HuH-7.5 (cell line): ENCODE data around the gene CXXC1.
"Not testable (repeated sequence)": the region's sequence is repeated elsewhere in the genome, so short reads cannot be mapped to it uniquely, and the experiment has no call there.

Source experiments
- DNase-seq: peaks from one replicate; pipeline ENCODE4 v3.0.0; 2011; ENCODE audit warnings: low spot score

Gene CXXC1

DNA sequence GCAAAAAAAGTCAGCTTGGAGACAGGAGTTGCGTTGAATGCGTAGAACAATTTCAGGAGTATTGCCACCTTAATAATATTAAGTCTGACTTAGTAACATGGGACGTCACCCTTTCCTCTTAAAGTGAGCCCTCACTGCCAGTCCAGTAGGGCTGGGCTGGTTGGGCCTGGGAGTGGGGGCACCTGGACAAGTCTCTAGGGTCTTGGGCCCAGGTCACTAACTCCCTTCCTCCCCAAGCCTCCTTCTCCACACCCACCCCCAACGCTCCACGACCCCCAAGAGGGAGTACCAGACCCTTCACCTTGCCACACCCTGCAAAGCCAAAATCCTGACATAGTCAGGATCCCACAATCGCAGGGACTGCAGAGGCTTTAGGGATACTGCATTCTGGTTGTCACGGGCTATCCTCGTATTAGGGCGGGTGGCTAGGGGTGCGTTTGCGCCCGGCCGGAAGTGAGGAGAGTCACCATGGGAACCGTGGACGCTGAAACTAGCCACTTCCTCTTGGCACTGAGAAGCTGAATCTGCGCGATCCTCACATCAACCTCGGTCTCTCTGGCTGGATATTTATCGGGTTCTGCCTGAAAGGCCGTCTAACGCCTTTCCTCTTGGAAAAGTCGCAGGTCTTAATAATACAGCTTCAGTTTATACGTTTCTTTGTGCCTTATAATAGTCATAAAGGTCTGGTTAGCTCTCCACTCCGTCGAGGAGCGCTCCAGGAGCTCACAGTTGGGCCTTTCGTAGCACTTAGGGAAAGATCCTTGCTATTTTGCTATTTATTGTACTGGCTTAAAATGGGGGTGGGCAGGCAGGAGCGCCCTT lies 10.3 kb upstream of the CXXC1 start:
- peak; percentile 70 for DNase-seq

DNA sequence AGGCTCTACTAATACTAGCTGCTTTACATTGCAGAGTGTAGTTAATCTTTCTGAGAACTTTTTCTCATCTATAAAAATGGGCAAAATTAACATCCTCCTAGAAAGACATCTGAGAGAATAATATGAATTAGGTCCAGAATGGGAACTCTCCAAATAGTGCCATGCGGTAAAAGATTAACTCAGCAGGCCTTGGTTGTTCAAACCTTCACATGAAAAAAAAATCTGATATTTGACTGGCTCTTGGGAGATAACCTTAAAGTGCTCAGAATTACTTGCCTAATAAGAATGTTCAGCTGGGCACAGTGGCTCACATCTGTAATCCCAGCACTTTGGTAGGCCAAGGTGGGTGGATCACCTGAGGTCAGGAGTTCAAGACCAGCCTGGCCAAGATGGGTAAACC lies 5.5 kb upstream of the CXXC1 start:
- DNase-seq, result no peak

DNA sequence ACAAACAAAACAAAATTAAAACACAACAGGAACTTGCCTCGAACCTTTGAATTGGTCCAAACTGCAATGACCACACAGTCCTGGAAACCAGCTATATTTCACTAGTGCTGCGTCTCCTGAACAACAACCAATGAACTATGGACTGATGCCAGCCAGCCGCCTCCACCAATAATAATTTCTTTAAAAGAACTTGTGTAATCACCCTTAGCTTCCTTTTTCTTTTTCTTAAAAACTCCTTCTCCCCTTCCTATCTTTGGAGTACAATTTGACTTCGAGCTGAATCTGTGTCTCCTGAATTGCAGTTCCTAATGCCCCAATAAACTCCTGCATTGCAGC lies 1.6 kb upstream of the CXXC1 start:
- DNase-seq, result no peak

DNA sequence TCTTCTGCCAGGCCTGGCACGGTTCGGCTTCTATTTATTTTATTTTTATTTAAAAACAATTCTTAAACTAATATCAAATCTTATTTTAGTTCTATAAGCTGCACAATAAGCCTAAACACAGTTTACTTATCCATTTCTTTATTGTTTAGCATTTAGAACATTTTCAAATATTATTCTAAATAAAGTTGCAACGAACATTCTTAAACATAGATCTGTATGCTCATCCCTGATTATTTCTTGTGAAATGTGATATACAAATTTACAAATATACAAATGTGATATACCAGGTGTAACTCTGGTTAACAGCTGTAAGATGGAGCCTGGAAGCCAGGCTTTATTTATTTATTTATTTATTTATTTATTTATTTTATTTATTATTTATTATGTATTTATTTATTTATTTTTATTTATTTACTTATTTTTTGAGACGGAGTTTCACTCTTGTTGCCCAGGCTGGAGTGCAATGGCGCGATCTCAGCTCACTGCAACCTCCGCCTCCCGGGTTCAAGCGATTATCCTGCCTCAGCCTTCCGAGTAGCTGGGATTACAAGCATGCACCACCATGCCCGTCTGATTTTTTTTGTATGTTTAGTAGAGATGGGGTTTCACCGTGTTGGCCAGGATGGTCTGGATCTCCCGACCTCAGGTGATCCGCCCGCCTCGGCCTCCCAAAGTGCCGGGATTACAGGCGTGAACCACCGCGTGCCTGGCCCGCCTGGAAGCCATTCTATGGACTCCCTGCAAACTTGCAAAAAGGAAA lies 1.0 kb upstream of the CXXC1 start:
- DNase-seq, result not testable (repeated sequence)

DNA sequence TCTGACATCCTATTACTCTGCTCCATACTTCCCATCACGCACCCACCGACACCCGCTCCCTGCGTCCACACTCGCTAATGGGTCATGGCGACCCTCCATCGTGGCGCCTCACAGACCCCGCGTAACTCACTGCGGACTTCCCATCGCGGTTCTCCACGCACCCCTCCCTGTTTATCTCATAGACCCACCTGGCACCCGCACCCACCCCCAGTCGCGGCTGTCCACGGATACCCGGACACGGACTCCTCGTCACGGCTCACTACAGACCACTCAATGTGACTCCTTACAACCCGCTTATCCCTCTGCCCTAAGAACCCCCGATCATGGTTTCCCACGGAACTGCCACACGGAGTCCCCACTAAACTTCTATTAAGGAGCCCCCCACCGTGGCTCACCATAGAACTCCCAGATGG lies 458 bp downstream of the CXXC1 start:
- DNase-seq, result no peak

DNA sequence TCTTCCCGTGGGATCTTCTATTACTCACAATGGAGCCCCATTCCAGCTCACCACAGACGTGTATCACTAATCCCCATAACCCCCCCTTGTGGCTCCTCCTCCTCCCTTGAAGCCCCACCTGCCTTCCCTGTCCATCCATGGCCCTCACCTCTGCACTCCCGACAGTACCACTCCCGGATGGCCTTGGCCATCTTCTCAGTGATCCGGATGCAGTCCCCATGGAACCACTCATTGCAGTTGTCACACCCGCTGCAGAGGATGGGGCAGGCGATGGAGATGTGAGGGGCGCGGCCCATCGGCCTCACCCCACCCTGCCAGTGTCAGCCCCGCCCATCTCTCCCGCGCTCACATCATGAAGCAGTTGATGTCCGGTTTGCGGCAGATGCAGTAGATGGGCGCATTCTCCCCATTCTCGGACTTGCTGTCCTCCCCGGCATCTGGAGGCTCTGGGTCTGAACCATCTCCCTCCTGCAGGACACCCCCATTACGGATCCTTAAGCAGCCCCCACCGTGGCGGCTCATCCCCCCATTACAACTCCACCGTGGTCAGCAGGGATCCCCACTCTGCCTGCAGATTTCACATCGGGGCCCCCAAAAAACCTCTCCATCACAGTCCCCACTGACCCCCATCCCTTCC lies 983 bp downstream of the CXXC1 start:
- no peak for DNase-seq

DNA sequence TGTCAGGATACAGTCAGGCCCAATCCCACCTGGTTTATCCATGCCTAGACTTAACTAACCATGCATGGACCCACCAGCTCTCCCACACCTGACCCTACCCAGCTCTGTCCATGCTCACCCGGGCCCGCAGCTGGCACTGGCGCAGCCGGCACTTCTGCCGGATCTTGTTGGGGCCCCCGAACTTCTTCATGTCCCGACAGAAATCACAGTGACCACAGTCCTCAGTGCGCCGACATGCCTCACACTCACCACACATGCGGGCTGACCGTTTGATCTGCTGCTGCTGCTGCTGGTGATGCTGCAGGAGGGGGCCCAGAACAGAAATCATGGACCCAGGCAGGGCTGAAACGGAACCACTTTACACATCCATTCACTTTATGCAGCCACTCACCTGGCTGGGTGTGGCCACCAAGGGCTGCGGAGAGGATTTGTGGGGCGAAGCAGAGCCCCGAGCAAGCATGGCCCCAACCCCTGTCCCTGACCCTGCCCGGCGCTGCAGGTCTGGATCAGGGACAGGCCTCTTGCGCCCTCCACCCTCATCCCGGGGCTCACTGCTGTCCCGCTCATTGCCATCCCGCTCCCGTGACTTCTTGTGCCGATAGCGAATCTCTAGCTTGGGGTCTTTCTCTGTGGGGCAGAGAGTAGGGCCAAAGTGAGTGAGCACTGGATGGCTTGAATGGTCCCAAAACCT lies 1.7 kb downstream of the CXXC1 start:
- no peak for DNase-seq

DNA sequence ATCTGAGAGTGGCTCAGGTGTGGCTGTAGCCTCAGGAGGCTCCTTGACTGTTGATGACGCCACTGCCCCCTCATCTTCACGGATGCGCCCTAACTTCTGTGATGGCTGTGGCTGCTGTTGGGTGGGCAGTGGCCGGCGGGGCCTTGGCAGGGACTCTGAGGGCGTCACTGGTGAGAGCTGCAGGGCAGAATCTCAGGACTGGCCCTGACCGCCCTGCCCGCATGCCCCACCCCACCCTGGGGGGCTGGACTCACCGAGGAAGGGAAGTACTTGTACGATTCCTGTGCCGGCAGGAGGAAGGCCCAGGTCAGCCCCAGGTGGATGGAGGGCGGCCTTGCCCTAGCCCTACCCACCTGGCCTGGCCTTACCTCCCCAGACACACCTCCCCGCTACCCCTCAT lies 2.4 kb downstream of the CXXC1 start:
- no peak for DNase-seq

DNA sequence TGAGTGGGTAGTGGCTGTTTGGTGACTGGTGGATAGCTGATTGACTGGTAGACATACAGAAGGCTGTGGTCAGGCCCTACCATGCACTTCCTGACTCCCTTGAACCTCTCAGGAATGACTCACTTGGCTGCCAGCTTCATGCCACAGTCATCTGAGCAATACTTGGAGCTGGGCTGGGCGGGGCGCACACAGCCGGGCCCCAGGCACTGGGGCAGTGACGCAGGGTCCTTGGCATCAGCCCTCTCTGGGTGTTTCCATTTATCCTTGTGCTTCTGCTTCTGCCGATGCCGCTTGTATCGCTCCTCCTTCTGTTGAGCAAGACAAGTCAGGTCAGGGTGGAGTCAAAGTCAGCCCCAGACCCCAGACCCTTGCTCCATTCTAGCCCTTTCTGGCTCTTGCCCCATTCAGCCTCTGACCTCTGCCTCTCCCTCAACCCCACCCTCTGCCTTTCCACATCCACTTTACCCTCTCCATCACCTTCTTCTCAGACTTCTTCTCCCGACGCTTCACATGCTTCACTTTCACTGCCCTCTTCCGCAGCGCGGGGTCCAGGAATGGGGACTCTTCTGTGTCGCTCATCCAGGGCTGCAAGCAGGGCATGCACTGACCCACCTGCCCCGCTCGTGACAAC lies 3.1 kb downstream of the CXXC1 start:
- DNase-seq, result no peak

DNA sequence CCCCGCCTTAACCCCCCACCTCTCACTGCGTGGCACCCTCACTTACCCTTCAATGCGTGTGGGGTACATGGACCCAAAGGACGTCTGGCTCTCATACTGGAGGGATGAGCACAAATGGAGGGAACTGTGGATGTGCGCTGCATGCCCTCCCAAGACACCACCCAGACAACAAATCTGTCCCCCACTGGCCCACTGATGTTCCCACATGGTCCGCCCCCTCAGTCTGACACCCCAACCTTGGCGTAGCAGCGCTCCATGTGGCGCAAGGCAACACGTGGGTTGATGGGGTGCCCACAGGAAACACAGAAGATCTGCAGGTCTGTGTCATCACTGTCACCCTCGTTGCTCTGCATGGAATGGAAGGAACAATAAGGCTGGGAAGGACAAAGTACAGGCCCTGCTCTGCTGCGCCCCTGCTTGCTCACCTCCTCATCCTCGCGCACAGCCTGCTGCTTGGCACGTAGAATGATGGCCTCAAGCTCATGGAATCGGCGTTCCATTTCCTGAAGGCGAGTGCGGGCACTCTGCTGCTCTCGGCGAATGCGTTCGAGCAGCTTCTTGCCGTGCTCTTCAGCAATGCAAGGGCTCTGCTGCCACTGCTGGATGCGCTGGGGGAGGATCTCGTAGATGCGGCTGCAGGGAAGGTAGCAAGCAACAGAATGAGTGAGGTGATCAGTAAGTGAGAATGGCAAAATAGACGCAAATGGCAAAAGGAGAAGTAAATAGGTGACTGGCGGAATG lies 3.9 kb downstream of the CXXC1 start:
- DNase-seq, result no peak

DNA sequence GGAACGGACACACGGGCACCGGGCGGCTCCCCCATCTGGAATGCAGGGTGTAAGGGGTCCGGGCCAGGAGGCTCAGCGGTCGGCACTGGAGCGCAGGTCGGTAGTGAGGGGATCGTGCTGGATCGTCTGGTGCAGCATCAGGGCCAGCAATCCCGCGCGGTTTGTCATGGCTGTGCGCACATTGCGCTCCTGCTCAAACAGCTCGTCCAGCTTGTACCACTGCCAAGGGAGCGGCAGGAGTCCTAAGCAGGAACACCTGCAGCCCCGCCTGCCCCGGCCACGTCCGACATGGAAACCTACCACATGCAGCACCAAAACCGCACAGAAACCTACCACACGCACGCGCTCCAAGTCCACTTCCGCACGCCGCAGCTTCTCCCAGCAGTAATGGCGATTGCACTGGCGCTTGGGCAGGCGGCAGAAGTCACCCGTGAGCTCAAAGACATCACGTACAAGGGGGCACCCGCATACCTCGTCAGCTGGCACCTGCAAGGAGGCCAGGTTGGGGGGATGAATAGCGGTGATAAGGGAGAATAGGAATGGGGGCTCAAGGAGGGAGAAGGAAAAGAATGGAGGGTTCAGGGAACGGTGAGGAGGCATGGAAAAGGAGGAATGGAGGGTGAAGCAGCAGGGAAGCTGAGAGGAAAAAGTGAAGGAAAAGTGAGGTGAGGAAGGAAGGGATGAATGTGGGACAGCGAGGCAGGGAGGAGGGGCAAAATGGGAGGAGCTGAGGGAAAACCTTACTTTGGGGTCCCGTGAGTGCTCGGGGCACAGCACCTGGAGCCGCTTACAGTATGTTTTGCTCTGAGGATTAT lies 4.8 kb downstream of the CXXC1 start:
- no peak for DNase-seq

DNA sequence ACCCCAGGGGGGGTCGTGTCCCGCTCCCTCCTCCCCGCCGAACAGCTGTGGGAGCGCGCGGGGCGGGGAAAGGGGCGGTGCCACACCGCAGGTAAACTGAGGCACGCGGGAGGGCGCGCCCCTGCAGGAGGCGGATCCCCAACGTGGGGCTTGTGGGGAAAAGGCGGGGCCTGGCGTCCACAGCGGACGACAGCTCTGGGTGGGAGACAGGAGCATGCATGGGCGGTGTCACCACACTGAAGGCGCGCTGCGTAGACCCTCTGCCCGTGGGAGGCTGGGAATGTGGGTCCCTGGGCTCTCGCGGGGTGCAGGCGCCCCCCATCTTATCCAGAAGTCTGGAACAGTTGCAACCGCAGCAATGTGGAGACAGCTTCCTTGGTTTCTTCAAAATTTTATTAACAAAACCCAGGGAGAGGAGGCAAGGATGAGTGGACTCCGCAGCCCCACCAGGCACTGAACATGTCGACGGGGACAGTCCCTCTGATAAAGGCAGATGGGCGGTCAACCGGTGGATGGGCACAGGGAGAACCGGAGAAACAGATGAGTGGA lies 5.4 kb downstream of the CXXC1 start:
- no peak for DNase-seq

DNA sequence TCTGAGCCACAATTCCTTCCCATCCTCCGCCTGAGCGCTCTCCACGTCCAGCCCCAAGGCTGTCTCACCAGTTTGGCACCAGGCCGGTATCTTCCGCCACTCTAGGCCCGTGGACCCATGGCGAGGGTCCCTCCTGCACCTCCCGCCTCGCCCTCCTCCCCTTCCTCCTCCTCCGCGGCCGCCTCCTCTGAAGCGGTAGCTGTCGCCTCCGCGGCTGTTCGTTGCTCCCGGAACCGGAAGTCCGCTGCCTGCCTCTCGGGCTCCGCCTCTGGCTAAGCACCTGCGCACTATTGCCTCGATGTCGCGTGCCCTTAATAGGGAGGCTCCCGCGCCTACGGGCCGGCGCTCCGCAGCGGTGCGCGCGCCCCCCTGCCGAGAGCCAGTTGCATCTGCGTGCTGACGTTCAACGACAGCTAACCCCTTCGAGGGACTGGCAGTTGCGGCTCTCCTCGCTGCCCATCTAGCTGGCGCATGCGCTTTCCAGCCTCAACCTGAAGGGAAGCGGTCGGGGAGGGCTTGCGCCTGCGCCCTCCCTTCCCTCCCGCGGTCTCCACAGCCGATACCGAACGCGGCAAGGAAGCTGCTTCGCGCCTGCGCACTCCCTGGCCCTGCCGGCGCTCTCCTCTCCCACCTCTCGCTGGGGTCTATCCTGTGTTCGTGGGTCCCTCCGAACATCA lies 6.1 kb downstream of the CXXC1 start, which contains the start of gene MBD1:
TSS of gene MBD1 (minus strand) at position 229 of the 677 bp plus-strand sequence. CDS start 1,531 bp downstream, outside the sequence.
- DNase-seq, result peak; percentile 93

DNA sequence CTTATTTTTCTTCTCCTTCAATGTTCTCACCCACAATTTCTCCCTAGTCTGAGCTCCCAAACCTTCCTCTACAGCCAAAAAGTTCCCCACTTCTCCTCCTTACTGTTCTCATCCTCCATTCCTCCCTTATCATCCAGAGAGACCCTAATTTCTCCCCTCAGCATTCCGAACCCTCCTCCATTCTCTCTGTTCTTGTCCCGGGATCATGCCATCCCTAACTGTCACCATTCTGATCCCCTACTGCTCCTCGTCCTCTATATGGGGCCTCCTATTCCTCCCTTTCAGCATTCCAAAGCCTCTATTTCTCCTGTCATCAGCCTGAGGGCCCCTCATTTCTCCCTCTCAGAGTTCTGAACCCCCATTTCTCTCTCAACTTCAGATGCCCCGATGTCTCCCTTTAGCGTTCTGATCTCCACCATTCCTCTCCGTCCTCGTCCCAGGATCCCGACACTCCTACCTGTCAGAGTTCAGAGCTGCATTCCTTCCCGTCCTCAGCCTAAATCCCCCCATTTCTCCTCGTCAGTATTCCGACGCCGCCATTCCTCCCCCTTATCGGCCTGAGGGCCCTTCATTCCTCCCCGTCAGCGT lies 6.7 kb downstream of the CXXC1 start:
- DNase-seq, result no peak

DNA sequence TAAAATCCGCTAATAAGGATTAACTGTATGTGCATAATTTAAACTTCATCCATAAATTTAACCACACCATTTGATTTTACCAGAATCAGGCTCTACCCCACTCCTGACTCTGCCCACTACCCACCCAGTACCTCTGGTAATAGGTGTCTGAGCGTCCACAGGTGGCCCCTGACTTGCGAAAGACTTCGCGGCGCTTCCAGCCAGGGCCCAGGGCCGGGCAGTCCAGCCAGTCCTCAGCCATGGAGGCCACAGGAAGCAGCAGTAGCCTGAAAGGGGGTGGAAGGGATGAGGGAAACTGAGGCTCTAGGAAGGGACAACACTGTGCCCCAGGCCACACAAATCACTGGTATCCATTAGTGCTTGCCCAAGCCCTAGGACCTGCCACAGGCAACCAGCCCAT lies 7.7 kb downstream of the CXXC1 start:
- no peak for DNase-seq

DNA sequence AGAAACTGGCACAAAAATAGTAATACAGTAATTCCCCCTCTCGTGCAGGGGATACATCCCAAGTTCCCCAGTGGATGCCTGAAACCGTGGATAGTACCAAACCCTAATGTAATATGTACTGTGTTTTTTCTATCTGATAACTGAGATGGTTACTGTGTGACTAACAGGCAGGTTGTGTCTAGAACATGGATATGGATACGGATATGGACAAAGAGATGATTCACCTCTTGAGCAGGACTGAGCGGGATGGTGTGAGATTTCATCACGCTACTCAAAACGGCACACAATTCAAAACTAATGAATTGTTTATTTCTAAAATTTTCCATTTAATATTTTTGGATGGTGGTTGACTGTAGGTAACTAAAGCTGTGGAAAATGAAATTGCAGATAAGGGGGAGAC lies 9.6 kb downstream of the CXXC1 start:
- DNase-seq, result no peak

DNA sequence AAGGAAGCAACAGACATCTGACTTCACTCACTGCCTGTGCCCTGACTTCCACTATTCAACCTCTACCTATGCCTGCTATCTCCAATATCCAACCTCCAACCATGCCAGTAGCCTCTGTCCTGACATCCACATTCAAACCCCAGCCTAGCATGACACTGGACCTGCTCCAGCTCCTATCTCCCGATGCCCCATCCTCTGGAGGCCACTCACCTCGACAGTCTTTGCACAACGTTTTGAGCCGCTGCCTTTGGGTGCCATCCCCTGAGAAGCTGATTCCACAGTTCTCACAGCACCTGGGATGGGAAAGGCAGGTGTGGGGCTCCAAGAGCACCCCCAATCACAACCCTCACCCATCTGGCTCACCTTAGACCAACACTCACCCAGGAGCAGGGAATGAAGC lies 11.0 kb downstream of the CXXC1 start:
- DNase-seq, result no peak

DNA sequence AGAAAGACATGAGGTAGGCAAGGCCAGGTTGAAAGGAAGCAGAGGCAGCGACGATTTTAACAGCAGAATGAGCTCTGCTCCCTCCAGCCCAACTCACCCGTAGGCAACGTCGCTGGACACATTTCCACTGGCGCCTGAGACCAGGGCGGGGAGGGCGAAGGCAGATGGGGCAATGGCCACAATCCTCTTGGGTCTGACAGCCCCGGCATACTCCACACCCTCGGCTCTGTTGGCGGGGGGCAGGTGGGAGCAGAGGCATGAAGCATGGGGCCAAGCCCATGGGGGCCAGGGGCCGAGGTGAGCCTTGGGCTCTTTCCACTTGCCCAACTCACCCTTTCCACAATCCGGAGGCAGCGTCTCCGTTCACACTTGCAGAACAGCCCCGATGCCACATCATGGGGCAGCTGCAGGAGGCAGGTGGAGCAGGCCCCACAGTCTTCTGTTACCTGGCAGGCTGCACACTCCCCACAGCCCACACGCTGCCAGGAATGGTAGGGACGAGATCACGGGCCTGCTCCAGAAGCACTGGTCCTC lies 11.9 kb downstream of the CXXC1 start:
- no peak for DNase-seq

DNA sequence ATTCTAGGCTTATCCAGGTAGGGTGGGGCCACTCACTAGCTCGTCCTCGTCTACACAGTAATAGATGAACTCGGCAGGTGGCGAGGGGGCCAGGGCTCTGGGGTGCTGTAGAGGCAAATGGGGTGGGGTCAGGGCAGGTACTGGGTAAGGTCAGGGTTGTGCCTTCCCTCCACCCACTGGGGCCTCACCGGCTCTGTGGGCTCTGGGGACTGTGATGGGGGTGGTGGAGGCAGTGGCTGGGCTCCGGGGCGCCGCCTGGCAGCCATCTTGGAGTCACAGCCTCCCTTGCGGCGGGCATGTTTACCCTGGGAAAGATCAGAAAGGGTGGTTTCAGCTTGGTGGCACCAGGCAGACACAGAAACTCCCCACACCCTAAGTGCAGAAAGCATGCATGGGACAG lies 12.6 kb downstream of the CXXC1 start:
- no peak for DNase-seq
